ENCODE results near the gene MZT2A. TPM values are rescaled to one million over a fixed set of nuclear protein-coding genes. Genes with fewer than 3 reads are reported as not detected.
"Not testable (repeated sequence)": the region's sequence is repeated elsewhere in the genome, so short reads cannot be mapped to it uniquely, and the experiment has no call there.

The MZT2A gene
- total RNA-seq, 2 experiments from 2014 or later: 305 to 443 TPM

DNA sequence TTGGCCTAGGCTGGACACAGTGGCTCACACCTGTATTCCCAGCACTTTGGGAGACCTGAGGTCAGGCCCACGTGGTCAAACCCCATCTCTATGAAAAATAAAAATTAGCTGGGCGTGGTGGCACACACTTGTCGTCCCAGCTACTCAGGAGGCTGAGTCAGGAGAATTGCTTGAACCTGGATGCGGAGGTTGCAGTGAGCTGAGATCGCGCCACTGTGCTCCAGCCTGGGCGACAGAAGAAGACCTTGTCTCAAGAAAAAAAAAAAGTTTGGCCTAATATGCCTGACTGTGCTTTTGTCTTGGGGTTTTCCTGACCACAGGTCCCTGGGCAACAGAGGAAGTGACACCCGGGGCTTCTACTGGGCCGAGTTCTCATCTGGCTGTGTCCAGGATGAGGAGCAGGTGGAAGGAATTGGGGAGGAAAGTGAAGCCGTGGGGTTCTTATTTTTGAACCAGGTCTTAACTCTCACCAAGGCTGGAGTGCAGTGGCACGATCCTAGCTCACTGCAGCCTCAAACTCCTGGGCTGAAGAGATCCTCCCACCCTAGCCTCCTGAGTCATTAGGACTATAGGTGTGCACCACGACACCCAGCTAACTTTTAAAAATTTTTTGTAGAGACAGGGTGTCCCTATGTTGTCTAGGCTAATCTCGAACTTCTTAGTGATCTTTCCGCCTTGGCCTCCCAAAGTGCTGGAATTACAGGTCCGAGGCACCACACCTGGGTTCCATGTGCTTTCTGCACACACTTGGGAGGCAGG lies 22.4 kb upstream of the MZT2A start:
- H3K79me2 ChIP-seq (ENCODE audit: insufficient read depth, low read depth, low read length); DNase-seq (ENCODE audit: low spot score); H3K27ac ChIP-seq (ENCODE audit: low read depth, low read length, poor library complexity, severe bottlenecking); BruUV-seq (replicated peaks); H2AFZ ChIP-seq (ENCODE audit: low read length); intact Hi-C loops (cut with micrococcal nuclease; ENCODE audit: unreplicated experiment); H3K4me3 ChIP-seq (ENCODE audit: low read depth, low read length, poor library complexity, severe bottlenecking); H4K20me1 ChIP-seq (ENCODE audit: insufficient read depth, low read length); H3K9me3 ChIP-seq (ENCODE audit: low read length); H3K9me2 ChIP-seq (ENCODE audit: insufficient read depth, low read length); CTCF ChIA-PET (ENCODE audit: unreplicated experiment); POLR2A ChIA-PET; H3K4me2 ChIP-seq (ENCODE audit: low read length); H3K4me1 ChIP-seq (ENCODE audit: insufficient read depth, low read length, poor library complexity, severe bottlenecking): not testable (repeated sequence)
- H3K36me3 ChIP-seq (ENCODE audit: insufficient read depth, low read length): peaks cover 61% of the 10 kb centered on the region

DNA sequence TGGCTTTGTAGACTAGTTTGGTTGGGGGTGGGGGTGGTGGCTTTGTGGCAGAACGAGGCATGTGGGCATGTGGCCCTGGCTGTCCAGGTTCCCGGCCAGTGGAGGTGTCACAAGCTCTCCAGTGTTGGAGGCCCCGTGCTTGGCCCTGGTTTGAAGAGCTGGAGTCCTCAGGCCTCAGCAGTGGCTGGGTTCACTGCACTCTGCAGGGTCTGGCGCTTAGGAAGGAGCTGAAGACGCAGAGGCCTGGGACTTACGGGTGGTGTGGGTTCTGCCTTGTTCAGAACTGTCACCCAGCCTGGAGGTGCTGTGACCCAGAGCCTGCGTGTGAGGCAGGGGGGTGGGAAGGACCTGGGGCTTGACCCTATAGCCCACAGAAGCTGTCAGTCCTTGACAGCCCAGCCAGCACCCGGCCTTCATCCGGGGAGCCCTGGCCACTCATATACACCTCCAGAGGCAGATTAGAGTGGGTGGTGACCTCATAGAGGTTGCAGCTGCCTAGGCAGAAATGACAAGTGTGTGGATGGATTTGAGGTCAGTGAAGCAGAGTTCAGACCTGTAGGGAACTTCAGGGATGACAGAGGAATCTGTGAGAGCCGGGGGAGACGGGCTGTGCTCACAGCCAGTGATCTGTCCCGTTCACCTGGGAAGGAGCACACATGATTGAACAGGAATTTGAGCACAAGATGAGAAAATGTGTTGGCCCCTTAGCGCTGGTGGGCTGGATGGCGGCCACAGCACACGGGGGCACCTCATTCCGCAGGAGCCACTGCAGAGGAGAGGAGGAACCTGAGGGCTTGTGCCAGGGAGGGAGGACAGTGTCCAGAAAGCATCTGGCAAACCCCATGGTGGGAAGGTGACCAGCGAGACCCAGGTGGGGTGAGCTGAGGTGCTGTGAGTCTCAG lies 20.0 kb upstream of the MZT2A start:
- H3K27ac ChIP-seq (ENCODE audit: low read depth, low read length, poor library complexity, severe bottlenecking); H3K4me2 ChIP-seq (ENCODE audit: low read length); H3K4me3 ChIP-seq (ENCODE audit: low read depth, low read length, poor library complexity, severe bottlenecking); H4K20me1 ChIP-seq (ENCODE audit: insufficient read depth, low read length); H3K9me3 ChIP-seq (ENCODE audit: low read length); H3K4me1 ChIP-seq (ENCODE audit: insufficient read depth, low read length, poor library complexity, severe bottlenecking); H2AFZ ChIP-seq (ENCODE audit: low read length); intact Hi-C loops (cut with micrococcal nuclease; ENCODE audit: unreplicated experiment); H3K79me2 ChIP-seq (ENCODE audit: insufficient read depth, low read depth, low read length); BruUV-seq (replicated peaks); DNase-seq (ENCODE audit: low spot score); CTCF ChIA-PET (ENCODE audit: unreplicated experiment); H3K9me2 ChIP-seq (ENCODE audit: insufficient read depth, low read length); POLR2A ChIA-PET: not testable (repeated sequence)
- peaks cover 62% of the 10 kb centered on the region for H3K36me3 ChIP-seq (ENCODE audit: insufficient read depth, low read length)
- TF ChIP-seq, protein P1, sequence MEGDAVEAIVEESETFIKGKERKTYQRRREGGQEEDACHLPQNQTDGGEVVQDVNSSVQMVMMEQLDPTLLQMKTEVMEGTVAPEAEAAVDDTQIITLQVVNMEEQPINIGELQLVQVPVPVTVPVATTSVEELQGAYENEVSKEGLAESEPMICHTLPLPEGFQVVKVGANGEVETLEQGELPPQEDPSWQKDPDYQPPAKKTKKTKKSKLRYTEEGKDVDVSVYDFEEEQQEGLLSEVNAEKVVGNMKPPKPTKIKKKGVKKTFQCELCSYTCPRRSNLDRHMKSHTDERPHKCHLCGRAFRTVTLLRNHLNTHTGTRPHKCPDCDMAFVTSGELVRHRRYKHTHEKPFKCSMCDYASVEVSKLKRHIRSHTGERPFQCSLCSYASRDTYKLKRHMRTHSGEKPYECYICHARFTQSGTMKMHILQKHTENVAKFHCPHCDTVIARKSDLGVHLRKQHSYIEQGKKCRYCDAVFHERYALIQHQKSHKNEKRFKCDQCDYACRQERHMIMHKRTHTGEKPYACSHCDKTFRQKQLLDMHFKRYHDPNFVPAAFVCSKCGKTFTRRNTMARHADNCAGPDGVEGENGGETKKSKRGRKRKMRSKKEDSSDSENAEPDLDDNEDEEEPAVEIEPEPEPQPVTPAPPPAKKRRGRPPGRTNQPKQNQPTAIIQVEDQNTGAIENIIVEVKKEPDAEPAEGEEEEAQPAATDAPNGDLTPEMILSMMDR (conservative IDR thresholded peaks at IDR 0.05; ENCODE audit: low read length): 0 out of 2 replicates have a peak, but pooled peaks have one; percentile 7

DNA sequence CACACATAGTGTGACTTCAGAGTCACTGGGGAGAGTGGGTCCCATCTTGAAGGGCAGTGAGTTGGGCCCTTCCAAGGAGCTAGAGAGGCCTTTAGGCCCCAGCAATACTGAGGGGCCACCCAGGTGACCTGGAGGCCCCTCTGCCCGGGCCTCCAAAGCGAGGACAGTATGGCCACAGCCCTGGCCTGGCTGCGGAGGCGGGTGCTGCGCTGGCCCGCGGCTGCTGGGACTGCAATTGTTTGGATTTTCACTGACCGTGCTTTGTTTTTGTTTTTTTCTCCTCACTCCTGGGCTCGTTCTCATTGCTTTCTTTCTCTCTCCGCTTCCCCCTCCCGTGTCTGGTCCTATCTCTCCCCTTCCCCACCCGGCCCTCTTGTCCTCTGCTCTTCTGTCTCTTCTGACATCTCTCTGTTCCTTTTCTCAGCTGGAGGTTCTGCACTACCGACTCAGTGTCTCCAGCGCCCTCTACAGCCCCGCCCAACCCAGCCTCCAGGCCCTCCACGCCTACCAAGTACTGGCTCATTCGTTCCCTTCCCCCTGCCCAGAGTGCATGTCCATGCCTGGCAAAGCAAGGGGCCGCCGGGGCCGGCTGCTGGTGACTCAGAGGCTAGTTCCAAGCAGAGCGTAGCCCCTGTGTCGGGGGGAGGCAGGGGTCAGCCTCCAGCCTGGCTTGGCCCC lies 19.2 kb upstream of the MZT2A start:
- H3K9me3 ChIP-seq (ENCODE audit: low read length); BruUV-seq (replicated peaks); H2AFZ ChIP-seq (ENCODE audit: low read length); H3K4me3 ChIP-seq (ENCODE audit: low read depth, low read length, poor library complexity, severe bottlenecking); H4K20me1 ChIP-seq (ENCODE audit: insufficient read depth, low read length); DNase-seq (ENCODE audit: low spot score); H3K4me1 ChIP-seq (ENCODE audit: insufficient read depth, low read length, poor library complexity, severe bottlenecking); H3K79me2 ChIP-seq (ENCODE audit: insufficient read depth, low read depth, low read length); POLR2A ChIA-PET; H3K27ac ChIP-seq (ENCODE audit: low read depth, low read length, poor library complexity, severe bottlenecking); H3K4me2 ChIP-seq (ENCODE audit: low read length); H3K9me2 ChIP-seq (ENCODE audit: insufficient read depth, low read length); intact Hi-C loops (cut with micrococcal nuclease; ENCODE audit: unreplicated experiment); CTCF ChIA-PET (ENCODE audit: unreplicated experiment): not testable (repeated sequence)
- TF ChIP-seq, protein P1 (conservative IDR thresholded peaks at IDR 0.05; ENCODE audit: low read length): peak; percentile 45
- peaks cover 65% of the 10 kb centered on the region for H3K36me3 ChIP-seq (ENCODE audit: insufficient read depth, low read length)

All from OCI-LY7 (cell line).